Kidney (tissue), 14 donors: ENCODE results near the gene FMO3. TPM values are rescaled to one million over a fixed set of nuclear protein-coding genes. Genes with fewer than 3 reads are reported as not detected.

ENCODE experiments used
- DNase-seq, 5 donors: peaks; one replicate each; pipeline ENCODE4 v3.0.0-alpha.2; 2013 to 2020
- FAIRE-seq: peaks from 2 replicates; lab custom pipeline; 2012; peaks lifted over from hg19 to GRCh38; lab: Jason Lieb, UNC
- H3K27ac ChIP-seq, 2 donors: one replicate each; pipeline ENCODE4 v1.7.0; 2013; ENCODE audit warnings: low read depth in 2 of 2, low read length in 2 of 2, inconsistent platforms in 1 of 2
- H3K27me3 ChIP-seq: one replicate; pipeline ENCODE4 v1.7.1; 2013; ENCODE audit warnings: low read length, inconsistent platforms; ENCODE audit not compliant: control insufficient read depth, insufficient read depth
- H3K36me3 ChIP-seq, 3 donors: one replicate each; pipeline versions ENCODE4 v1.7.0 to v1.7.1; 2013; ENCODE audit warnings: low read length in 3 of 3, control low read depth in 1 of 3, inconsistent platforms in 1 of 3; ENCODE audit not compliant: insufficient read depth in 3 of 3, control insufficient read depth in 2 of 3
- H3K4me1 ChIP-seq, 3 donors: one replicate each; pipeline versions ENCODE4 v1.7.0 to v1.7.1; 2013; ENCODE audit warnings: low read length in 3 of 3, inconsistent platforms in 1 of 3, low read depth in 1 of 3; ENCODE audit not compliant: control insufficient read depth in 2 of 3, insufficient read depth in 2 of 3
- H3K4me3 ChIP-seq, 3 donors: one replicate each; pipeline versions ENCODE4 v1.7.0 to v1.8.1; 2013; ENCODE audit warnings: low read length in 3 of 3, control low read depth in 1 of 3, inconsistent platforms in 1 of 3
- H3K9ac ChIP-seq, 3 donors: one replicate each; pipeline versions ENCODE4 v1.7.0 to v1.7.1; 2013; ENCODE audit warnings: low read length in 3 of 3, control low read depth in 1 of 3, inconsistent platforms in 1 of 3
- H3K9me3 ChIP-seq, 3 donors: one replicate each; pipeline versions ENCODE4 v1.7.0 to v1.7.1; 2013; ENCODE audit warnings: low read length in 3 of 3, control low read depth in 1 of 3, inconsistent platforms in 1 of 3; ENCODE audit not compliant: control insufficient read depth in 2 of 3, insufficient read depth in 1 of 3
- intact Hi-C: fragments of 100-400 bp; cut with DNase I; formaldehyde crosslinking; loops from one replicate; pipeline ENCODE4 v1.11.1; 2022
- polyA plus RNA-seq: library from polyadenylated mRNA; stranded (reverse); fragments of 350-450 nt; fragmentation: Illumina TruSeq; extraction: RNeasy Lipid Tissue Mini Kit (QIAGEN cat#74804); gene quantifications from one replicate; pipeline ENCODE4 v1.2.3, GENCODE V29; 2014; ENCODE audit warnings: low read depth, low replicate concordance; ENCODE audit not compliant: insufficient read depth
- total RNA-seq: library from RNA; stranded (reverse); fragmentation: NEBNext Ultra II Directional; extraction: Animal tissue kit (Norgen Biotek cat#: 25700); gene quantifications from one replicate; pipeline ENCODE4 v1.2.1, GENCODE V29; 2021
- TF ChIP-seq, protein P1 (sequence below): IDR thresholded peaks from 3 replicates; pipeline ENCODE4 v1.5.1; 2012; ENCODE audit warnings: mild to moderate bottlenecking, moderate library complexity, borderline replicate concordance; ENCODE audit not compliant: insufficient read depth; ENCODE audit errors: extremely low read depth
- donor health status: control.
- donor health status: control.
- donor health status: control.
- donor health status: control.
- donor health status: control.
- donor health status: DM: yes; HTN: yes; CAD: no.
- donor health status: Normal renal cell carcinoma (clear cell type).

Gene FMO3
- total and polyA plus RNA-seq, 2 donors from 2014 or later, result 7.7 to 19.3 TPM

DNA sequence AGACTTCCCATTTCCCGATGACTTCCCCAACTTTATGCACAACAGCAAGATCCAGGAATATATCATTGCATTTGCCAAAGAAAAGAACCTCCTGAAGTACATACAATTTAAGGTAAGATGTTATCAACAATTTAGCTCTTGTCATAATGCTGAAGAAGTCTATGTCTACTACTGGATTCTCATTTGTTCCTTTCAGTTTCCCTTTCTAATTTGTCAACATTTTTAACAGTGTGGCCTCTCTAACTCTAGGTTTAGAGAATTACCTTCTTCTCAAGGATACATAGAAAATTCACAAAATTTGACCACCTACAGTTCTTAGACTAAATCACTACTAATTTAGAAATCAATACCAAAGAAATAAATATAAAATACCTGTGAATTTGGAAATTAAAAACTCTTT lies 13.2 kb downstream of the FMO3 start:
- TF ChIP-seq, protein P1, sequence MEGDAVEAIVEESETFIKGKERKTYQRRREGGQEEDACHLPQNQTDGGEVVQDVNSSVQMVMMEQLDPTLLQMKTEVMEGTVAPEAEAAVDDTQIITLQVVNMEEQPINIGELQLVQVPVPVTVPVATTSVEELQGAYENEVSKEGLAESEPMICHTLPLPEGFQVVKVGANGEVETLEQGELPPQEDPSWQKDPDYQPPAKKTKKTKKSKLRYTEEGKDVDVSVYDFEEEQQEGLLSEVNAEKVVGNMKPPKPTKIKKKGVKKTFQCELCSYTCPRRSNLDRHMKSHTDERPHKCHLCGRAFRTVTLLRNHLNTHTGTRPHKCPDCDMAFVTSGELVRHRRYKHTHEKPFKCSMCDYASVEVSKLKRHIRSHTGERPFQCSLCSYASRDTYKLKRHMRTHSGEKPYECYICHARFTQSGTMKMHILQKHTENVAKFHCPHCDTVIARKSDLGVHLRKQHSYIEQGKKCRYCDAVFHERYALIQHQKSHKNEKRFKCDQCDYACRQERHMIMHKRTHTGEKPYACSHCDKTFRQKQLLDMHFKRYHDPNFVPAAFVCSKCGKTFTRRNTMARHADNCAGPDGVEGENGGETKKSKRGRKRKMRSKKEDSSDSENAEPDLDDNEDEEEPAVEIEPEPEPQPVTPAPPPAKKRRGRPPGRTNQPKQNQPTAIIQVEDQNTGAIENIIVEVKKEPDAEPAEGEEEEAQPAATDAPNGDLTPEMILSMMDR, result no peak
- Histone ChIP-seq H3K9ac (no peak overlapping the region), H3K4me1 (no peaks in the 10 kb centered on the region), H3K27ac (no peak overlapping the region), H3K9me3 (no peaks in the 10 kb centered on the region), H3K27me3 (no peaks in the 10 kb centered on the region), H3K4me3 (no peak overlapping the region), H3K36me3 (no peaks in the 10 kb centered on the region)
- no peak for FAIRE-seq
- no peak for DNase-seq
- intact Hi-C loops, result no loop called here

DNA sequence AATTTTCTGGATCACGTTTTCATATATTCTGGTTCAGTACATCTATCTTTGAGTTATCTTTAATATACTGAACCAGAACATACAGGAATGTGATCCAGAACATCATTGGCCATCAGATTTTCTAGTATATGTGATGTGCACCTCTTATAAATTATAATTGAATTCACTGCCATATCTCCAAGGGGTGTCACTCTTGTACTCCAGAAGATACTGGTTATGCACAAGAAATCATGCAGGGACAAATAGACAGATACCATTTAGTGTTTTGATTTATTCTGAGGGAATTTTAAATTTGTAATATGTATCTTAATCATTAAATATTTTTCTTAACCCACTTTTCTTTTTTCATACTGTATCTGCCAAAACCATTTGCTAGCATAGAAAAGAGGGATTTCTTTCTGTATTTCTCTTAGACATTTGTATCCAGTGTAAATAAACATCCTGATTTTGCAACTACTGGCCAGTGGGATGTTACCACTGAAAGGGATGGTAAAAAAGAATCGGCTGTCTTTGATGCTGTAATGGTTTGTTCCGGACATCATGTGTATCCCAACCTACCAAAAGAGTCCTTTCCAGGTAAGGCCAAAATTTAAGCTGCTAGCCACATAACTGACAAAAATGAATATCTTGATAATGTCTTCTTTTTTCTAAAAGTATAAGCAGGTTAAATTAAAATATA lies 16.7 kb downstream of the FMO3 start:
- H3K27me3 ChIP-seq, result no peaks in the 10 kb centered on the region
- TF ChIP-seq, protein P1, result peak; percentile 8
- H3K27ac ChIP-seq, result no peak overlapping the region
- DNase-seq (no peak), FAIRE-seq (no peak)
- no peaks in the 10 kb centered on the region for H3K9me3 ChIP-seq
- H3K9ac ChIP-seq, result no peak overlapping the region
- H3K4me3 ChIP-seq, result no peak overlapping the region
- no peaks in the 10 kb centered on the region for H3K4me1 ChIP-seq
- intact Hi-C loops, result no loop called here
- no peaks in the 10 kb centered on the region for H3K36me3 ChIP-seq

DNA sequence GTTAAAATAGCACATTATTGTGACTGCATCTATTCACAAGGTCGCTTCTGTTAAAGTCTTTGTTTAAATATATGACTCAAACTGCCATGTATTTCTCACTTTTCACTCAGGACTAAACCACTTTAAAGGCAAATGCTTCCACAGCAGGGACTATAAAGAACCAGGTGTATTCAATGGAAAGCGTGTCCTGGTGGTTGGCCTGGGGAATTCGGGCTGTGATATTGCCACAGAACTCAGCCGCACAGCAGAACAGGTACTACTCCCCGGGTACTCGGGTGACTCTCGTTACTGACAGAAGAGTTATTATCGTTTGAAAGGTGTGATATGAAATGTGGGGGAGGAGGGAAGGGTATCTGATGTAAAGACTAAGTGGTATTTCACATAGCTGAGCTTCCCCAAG lies 17.3 kb downstream of the FMO3 start:
- Histone ChIP-seq H3K9ac (no peak overlapping the region), H3K27ac (no peak overlapping the region), H3K4me1 (no peaks in the 10 kb centered on the region), H3K9me3 (no peaks in the 10 kb centered on the region), H3K4me3 (no peak overlapping the region), H3K36me3 (no peaks in the 10 kb centered on the region), H3K27me3 (no peaks in the 10 kb centered on the region)
- FAIRE-seq (no peak), DNase-seq (no peak)
- intact Hi-C loops, result no loop called here
- TF ChIP-seq, protein P1, result no peak

DNA sequence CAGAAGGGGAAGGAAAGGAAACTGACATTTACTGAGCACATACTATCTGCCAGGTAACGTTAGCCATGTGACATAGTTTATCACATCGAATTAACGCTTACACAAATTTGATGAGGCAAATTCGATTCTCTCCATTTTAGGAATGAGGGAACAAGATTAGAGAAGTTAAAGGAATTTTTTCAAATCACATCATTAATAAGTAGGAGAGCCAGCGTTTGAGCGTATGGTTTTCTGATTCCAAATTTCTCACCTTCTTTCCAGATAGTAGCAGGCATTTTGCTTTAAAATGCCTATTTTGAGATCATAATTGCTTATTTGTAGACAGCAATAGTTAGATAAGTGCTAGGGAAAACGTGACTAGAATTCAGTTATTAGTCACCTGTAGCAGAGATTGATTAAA lies 19.3 kb downstream of the FMO3 start:
- TF ChIP-seq, protein P1, result no peak
- H3K27me3 ChIP-seq, result no peaks in the 10 kb centered on the region
- H3K9me3 ChIP-seq, result no peaks in the 10 kb centered on the region
- no peak overlapping the region for H3K27ac ChIP-seq
- H3K36me3 ChIP-seq, result no peaks in the 10 kb centered on the region
- H3K9ac ChIP-seq, result no peak overlapping the region
- H3K4me3 ChIP-seq, result no peak overlapping the region
- no peak for FAIRE-seq
- no peak for DNase-seq
- H3K4me1 ChIP-seq, result no peaks in the 10 kb centered on the region
- intact Hi-C loops, result no loop called here
